Common myeloid progenitor, CD34-positive (primary cell): ENCODE measurements around the gene TELO2.
A peak's percentile ranks its signal among the peaks of the same experiment; 100 is the strongest.

Source experiments
- CTCF ChIA-PET: fragments of 350-600 bp; sonication (Branson Sonifier 250); formaldehyde crosslinking; loops from one replicate; lab custom pipeline; 2021; ENCODE audit warnings: antibody characterized with exemption; lab: Charles Lee
- POLR2A ChIA-PET: fragments of 350-600 bp; sonication (Branson Sonifier 250); formaldehyde crosslinking; loops from one replicate; lab custom pipeline; 2021; ENCODE audit warnings: antibody characterized with exemption; lab: Charles Lee
- DNase-seq, 3 donors: peaks; one replicate each; pipeline versions ENCODE4 v3.0.0 to v3.0.0-alpha.2; 2013
- H3K27ac ChIP-seq, 2 experiments: 1 replicate in 1 of 2; 2 replicates in 1 of 2; pipeline ENCODE4 v1.7.0; 2013; ENCODE audit warnings: inconsistent platforms in 2 of 2, low read length in 2 of 2, mild to moderate bottlenecking in 2 of 2, low read depth in 1 of 2, moderate library complexity in 1 of 2; ENCODE audit not compliant: severe bottlenecking in 2 of 2, insufficient read depth in 1 of 2, poor library complexity in 1 of 2
- H3K27me3 ChIP-seq, 5 experiments: replicated peaks in 2 of 5; 1 replicate in 3 of 5; 2 replicates in 2 of 5; pipeline versions ENCODE4 v1.6.1 to v1.7.0; 2013; ENCODE audit warnings: low read length in 4 of 5, mild to moderate bottlenecking in 2 of 5, moderate library complexity in 2 of 5, inconsistent platforms in 1 of 5; ENCODE audit not compliant: insufficient read depth in 5 of 5, control insufficient read depth in 4 of 5
- H3K36me3 ChIP-seq, 4 experiments: 1 replicate in 2 of 4; 2 replicates in 2 of 4; pipeline versions ENCODE4 v1.6.1 to v1.7.0; 2013; ENCODE audit warnings: low read length in 3 of 4, control low read depth in 1 of 4, mild to moderate bottlenecking in 1 of 4; ENCODE audit not compliant: control insufficient read depth in 4 of 4, insufficient read depth in 4 of 4
- H3K4me1 ChIP-seq, 4 experiments: 1 replicate in 3 of 4; 2 replicates in 1 of 4; pipeline versions ENCODE4 v1.6.1 to v1.7.1; 2013; ENCODE audit warnings: low read length in 3 of 4, mild to moderate bottlenecking in 3 of 4, control low read depth in 1 of 4, inconsistent platforms in 1 of 4, moderate library complexity in 1 of 4; ENCODE audit not compliant: control insufficient read depth in 4 of 4, insufficient read depth in 4 of 4; ENCODE audit errors: control extremely low read depth in 1 of 4
- H3K4me3 ChIP-seq, 7 experiments: 1 replicate in 4 of 7; 2 replicates in 3 of 7; pipeline versions ENCODE4 v1.5.1 to v1.7.0; 2013; ENCODE audit warnings: mild to moderate bottlenecking in 7 of 7, low read length in 6 of 7, moderate library complexity in 6 of 7, inconsistent platforms in 2 of 7, low read depth in 2 of 7, control low read depth in 1 of 7; ENCODE audit not compliant: insufficient read depth in 4 of 7, control insufficient read depth in 1 of 7; ENCODE audit errors: extremely low read depth in 1 of 7
- H3K9me3 ChIP-seq, 5 experiments: 1 replicate in 4 of 5; 2 replicates in 1 of 5; pipeline versions ENCODE4 v1.6.1 to v1.7.1; 2013; ENCODE audit warnings: low read length in 4 of 5, mild to moderate bottlenecking in 2 of 5, inconsistent platforms in 1 of 5, low read depth in 1 of 5, moderate library complexity in 1 of 5; ENCODE audit not compliant: control insufficient read depth in 4 of 5, insufficient read depth in 2 of 5; ENCODE audit errors: control extremely low read depth in 1 of 5
- WGBS: methylation state at CpG from one replicate; pipeline ENCODE4 v1.1.5; 2013; ENCODE audit not compliant: insufficient coverage; 5-methylcytosine and 5-hydroxymethylcytosine counted together

Gene TELO2

GRCh38 chr16:1532081-1532760, 39.1 kb downstream of the TELO2 start:
- peaks cover 0 to 11% (median 3%) of the 10 kb centered on the region in 4 experiments for H3K36me3 ChIP-seq
- H3K4me3 ChIP-seq = no peak overlapping the region
- CTCF ChIA-PET = interaction anchor here (0.9 kb wide), 1 partner anchor 102 kb away, joined by 3 read pairs; no protein-coding TSS in a partner anchor
- POLR2A ChIA-PET = interaction anchor here (0.6 kb wide), 1 partner anchor 509 kb away, joined by 3 read pairs; no protein-coding TSS in a partner anchor
- no peaks in the 10 kb centered on the region for H3K27me3 ChIP-seq
- peaks cover 6 to 60% (median 46%) of the 10 kb centered on the region in 4 experiments for H3K4me1 ChIP-seq
- H3K27ac ChIP-seq = no peak overlapping the region
- DNase-seq = no peak
- no peaks in the 10 kb centered on the region for H3K9me3 ChIP-seq
- WGBS = 88% methylated on average over 27 of the region's 28 CpGs

- H3K36me3 ChIP-seq = peaks cover 0 to 12% (median 5%) of the 10 kb centered on the region in 4 experiments
- 92% methylated on average over 6 of the region's 10 CpGs for WGBS
- H3K27me3 ChIP-seq = no peaks in the 10 kb centered on the region
- POLR2A ChIA-PET = no interaction called here
- peak overlapping the region in 1 of 7 experiments; percentile 80 for H3K4me3 ChIP-seq
- H3K4me1 ChIP-seq = peaks cover 6 to 60% (median 45%) of the 10 kb centered on the region in 4 experiments
- H3K9me3 ChIP-seq = no peaks in the 10 kb centered on the region
- peak overlapping the region in 1 of 2 experiments; percentile 34 for H3K27ac ChIP-seq
- CTCF ChIA-PET = interaction anchor here (0.9 kb wide), 1 partner anchor 103 kb away, joined by 3 read pairs; no protein-coding TSS in a partner anchor
- DNase-seq = no peak
These were observed 39.6 kb downstream of the TELO2 start for GRCh38 chr16:1532771-1533170.

GRCh38 chr16:1533443-1533951, 40.3 kb downstream of the TELO2 start, which contains the start of gene TMEM204:
Gene TMEM204, plus strand, starts transcription at chr16:1533666. Its CDS starts 610 bp downstream, at chr16:1534276.
- WGBS = 9% methylated on average over 27 of the region's 27 CpGs
- Histone ChIP-seq H3K9me3 (no peaks in the 10 kb centered on the region), H3K27ac (peak within 1 kb of the TSS in 1 of 2 experiments; percentile 34), H3K27me3 (no peaks in the 10 kb centered on the region), H3K4me1 (peaks cover 6 to 60% (median 47%) of the 10 kb centered on the region in 4 experiments), H3K4me3 (peak within 1 kb of the TSS; percentile 20 to 80 (median 56)), H3K36me3 (peaks cover 0 to 12% (median 5%) of the 10 kb centered on the region in 4 experiments)
- CTCF ChIA-PET = interaction anchor here (0.9 kb wide), 1 partner anchor 103 kb away, joined by 3 read pairs; no protein-coding TSS in a partner anchor
- POLR2A ChIA-PET = no interaction called here
- DNase-seq = peak in 1 of 3 donors; percentile 40

GRCh38 chr16:1534021-1535020, 41.2 kb downstream of the TELO2 start:
- Histone ChIP-seq H3K27ac (no peak overlapping the region), H3K27me3 (no peaks in the 10 kb centered on the region), H3K4me3 (peak overlapping the region; percentile 20 to 80 (median 56)), H3K4me1 (peaks cover 6 to 65% (median 53%) of the 10 kb centered on the region in 4 experiments), H3K9me3 (no peaks in the 10 kb centered on the region), H3K36me3 (peaks cover 0 to 18% (median 7%) of the 10 kb centered on the region in 4 experiments)
- POLR2A ChIA-PET = interaction anchor here (0.5 kb wide), 1 partner anchor 23 kb away, joined by 3 read pairs; no protein-coding TSS in a partner anchor
- CTCF ChIA-PET = no interaction called here
- WGBS = 32% methylated on average over 55 of the region's 57 CpGs
- DNase-seq = peak in 1 of 3 donors; percentile 38

GRCh38 chr16:1535391-1536291, 42.5 kb downstream of the TELO2 start:
- Histone ChIP-seq H3K4me1 (peaks cover 6 to 65% (median 53%) of the 10 kb centered on the region in 4 experiments), H3K36me3 (peaks cover 3 to 27% (median 9%) of the 10 kb centered on the region in 4 experiments), H3K27ac (no peak overlapping the region), H3K9me3 (no peaks in the 10 kb centered on the region), H3K4me3 (peak overlapping the region in 5 of 7 experiments; percentile 40 to 80 (median 66)), H3K27me3 (no peaks in the 10 kb centered on the region)
- peak in 2 of 3 donors; percentile 41 to 56 for DNase-seq
- WGBS = 71% methylated on average over 34 of the region's 39 CpGs
- ChIA-PET CTCF (interaction anchor here (1.1 kb wide), 1 partner anchor 107 kb away, joined by 3 read pairs; no protein-coding TSS in a partner anchor), POLR2A (no interaction called here)

GRCh38 chr16:1536601-1537000, 43.4 kb downstream of the TELO2 start:
- Histone ChIP-seq H3K27ac (no peak overlapping the region), H3K9me3 (no peaks in the 10 kb centered on the region), H3K4me3 (no peak overlapping the region), H3K27me3 (no peaks in the 10 kb centered on the region), H3K36me3 (peaks cover 3 to 34% (median 9%) of the 10 kb centered on the region in 4 experiments), H3K4me1 (peaks cover 6 to 65% (median 53%) of the 10 kb centered on the region in 4 experiments)
- CTCF ChIA-PET = interaction anchor here (1.1 kb wide), 1 partner anchor 108 kb away, joined by 3 read pairs; no protein-coding TSS in a partner anchor
- WGBS = 46% methylated on average over 12 of the region's 13 CpGs
- POLR2A ChIA-PET = no interaction called here
- peak in 1 of 3 donors; percentile 12 for DNase-seq
